GM21381 (cell line): ENCODE data around the gene MGST1.

Source experiments
- ATAC-seq: cut with Tn5 transposase; IDR thresholded peaks from one replicate; pipeline ENCODE4 v1.9.1; 2021; ENCODE audit warnings: mild to moderate bottlenecking, moderate library complexity; ENCODE audit not compliant: unreplicated experiment

Gene MGST1, protein sequence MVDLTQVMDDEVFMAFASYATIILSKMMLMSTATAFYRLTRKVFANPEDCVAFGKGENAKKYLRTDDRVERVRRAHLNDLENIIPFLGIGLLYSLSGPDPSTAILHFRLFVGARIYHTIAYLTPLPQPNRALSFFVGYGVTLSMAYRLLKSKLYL

GRCh38 chr12:16347391-16348298 is at the start of gene MGST1:
TSS of gene MGST1 (plus strand) at chr12:16347645. CDS start at chr12:16354253, 6,608 bp downstream.
- ATAC-seq, result peak; percentile 81

DNA sequence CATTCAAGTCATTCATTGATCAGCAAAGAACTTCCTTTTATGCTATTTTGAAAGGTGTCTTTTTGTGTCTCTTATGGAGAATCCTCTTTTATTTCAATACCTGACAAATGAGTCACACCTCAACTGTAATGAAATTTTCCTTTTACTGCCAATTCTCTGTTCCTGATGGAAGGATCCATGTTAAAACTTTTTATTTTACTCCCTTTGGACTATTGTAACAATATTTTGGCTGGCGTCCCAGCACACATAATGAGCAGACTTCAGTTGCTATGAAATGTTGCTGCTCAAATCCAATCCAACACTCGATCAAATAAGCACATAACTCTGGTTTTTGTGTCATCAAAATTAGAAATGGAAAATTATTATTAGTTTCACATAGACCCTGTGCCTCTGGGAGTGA is 48.0 kb upstream of the MGST1 start:
- no peak for ATAC-seq

DNA sequence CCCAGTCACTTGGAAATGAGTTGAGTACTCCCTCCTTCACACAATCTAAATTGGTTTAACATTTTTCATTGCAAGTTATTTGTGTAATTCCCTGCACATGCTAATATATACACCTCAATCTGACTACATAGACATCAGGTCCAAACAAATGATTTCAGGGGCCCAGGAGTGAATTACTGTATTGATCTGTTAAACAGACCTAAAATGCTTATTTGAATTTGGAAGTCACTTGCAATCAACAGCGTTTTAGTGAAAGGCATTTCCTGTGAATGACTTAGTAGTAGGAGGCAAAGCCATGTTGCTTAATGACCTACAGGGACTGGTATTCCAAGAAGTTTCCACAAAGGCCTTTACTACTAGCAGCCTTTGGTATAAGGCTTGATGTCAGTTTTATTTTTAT is 47.3 kb upstream of the MGST1 start:
- ATAC-seq, result no peak

GRCh38 chr12:16300736-16301135 is 46.7 kb upstream of the MGST1 start:
- no peak for ATAC-seq

GRCh38 chr12:16303939-16304338 is 43.5 kb upstream of the MGST1 start:
- no peak for ATAC-seq

- no peak for ATAC-seq
Measured at GRCh38 chr12:16307856-16308475, 39.5 kb upstream of the MGST1 start.

DNA sequence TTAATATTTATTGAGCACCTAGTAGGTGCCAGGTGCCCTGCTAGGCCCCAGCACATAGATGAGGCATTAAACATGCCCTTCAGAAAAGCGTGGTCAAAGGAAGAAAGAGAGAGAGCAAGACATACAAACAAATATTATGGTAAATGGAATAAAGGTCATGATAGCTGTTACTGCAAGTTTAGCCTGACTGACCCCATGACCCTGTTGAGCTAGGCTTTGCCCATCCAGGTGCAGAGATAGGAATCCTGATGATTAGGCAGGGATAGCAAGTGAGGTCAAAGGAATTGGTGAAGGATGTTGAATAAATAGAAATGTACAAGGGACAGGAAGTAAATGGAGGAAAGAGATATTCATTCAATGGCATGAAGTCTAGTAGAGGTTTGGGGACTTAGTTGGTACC is 36.5 kb upstream of the MGST1 start:
- no peak for ATAC-seq

GRCh38 chr12:16323010-16323409 is 24.4 kb upstream of the MGST1 start:
- ATAC-seq, result no peak

- ATAC-seq, result no peak
Measured at GRCh38 chr12:16323638-16324037, 23.8 kb upstream of the MGST1 start.

DNA sequence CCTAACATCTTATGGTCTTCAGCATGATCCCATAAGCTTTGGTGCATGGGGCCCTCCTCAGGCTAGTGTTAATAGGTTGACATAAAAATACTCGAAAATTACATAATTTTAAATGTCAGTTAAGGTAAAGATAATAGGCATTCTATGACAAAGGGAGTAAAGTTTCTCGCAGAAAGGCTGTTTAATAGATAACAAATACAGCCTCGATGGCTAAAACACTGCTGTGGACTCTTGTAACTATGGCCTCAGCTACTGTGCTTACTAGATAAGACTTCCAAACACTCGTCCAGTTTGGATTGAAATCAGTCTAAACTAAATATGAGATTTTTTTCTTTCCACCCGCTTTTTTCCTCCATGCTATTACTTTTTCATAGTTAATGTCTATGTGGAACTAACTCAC is 23.2 kb upstream of the MGST1 start:
- no peak for ATAC-seq

DNA sequence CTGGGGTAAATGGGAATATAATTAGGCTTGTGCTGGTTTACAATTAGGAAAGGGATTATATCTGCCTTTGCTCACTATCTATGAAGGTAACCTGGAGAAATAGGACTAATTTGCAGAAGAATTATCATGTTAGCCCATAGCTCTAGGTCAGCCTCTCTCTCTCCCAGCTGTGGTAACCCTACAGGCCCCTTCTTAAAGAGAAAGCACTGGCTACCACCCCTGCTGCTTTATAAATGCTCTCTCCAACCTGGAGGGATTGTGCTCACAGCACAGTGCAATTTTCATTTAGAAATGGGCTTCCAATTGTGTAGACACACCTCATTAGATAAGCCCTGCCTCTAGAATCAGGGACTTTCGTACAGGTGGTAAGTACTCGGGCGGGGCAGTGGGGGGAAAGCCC is 22.7 kb upstream of the MGST1 start:
- ATAC-seq, result no peak

DNA sequence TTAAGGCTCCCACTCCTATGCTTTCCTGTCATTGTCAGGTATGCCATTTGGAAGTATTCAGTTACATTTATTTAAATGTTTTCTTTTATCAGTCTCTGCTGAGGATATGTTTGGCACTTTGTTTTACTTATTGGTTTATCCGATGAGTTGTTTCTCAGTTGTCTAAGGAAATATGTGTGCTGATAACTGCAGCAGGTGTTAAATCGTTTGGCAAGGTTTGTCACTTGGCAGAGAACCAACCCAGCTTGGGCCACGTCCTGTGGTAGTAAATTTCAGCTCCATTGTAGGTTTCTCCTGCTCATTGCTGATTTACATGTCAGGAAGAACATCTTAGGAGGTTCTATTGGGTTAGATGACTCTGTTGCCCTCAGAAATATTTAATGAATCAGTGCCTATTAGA is 22.0 kb upstream of the MGST1 start:
- ATAC-seq, result no peak

GRCh38 chr12:16327963-16328362 is 19.5 kb upstream of the MGST1 start:
- ATAC-seq, result no peak

DNA sequence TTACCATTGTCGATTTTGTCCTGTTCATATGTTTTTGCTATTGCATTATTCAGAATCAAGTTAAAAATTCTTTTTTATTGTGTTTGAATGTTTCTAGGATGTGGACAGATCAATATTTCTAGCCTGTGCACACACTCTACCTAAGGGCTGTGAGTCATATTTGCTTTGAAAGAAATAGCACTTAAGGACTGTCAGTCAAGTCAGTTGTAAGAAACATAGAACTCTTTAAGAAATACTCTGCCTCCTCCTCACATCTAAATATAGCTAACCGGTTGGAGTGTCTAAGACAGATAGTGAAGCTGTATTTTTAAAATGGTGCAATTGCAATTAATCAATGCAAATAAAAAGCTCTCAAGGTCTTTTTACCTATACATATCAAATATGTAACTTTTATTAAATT is 17.9 kb upstream of the MGST1 start:
- no peak for ATAC-seq

DNA sequence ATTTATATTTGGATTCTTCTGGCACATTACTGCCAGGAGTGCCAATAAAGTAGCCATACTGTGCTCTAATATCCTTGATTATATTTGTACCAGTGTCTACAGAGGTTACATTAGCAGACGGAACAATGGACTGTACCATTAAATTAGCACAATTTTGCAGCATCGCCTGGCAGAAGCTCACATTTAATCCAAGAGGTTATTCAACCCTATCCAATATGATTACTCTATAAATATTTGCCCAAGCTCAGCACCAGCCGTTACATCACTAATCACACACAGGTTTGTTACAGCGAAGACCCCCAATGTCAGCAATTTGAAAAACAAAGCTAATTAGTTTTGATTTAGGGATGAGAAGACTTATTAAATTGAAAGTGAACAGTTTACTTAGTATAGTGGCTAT is 16.9 kb upstream of the MGST1 start:
- ATAC-seq, result no peak

GRCh38 chr12:16331998-16332397 is 15.4 kb upstream of the MGST1 start:
- no peak for ATAC-seq

GRCh38 chr12:16335838-16336237 is 11.6 kb upstream of the MGST1 start:
- ATAC-seq, result no peak

- ATAC-seq, result no peak
Measured at GRCh38 chr12:16344269-16344668, 3.2 kb upstream of the MGST1 start.

GRCh38 chr12:16345105-16345504 is 2.3 kb upstream of the MGST1 start:
- ATAC-seq, result no peak

DNA sequence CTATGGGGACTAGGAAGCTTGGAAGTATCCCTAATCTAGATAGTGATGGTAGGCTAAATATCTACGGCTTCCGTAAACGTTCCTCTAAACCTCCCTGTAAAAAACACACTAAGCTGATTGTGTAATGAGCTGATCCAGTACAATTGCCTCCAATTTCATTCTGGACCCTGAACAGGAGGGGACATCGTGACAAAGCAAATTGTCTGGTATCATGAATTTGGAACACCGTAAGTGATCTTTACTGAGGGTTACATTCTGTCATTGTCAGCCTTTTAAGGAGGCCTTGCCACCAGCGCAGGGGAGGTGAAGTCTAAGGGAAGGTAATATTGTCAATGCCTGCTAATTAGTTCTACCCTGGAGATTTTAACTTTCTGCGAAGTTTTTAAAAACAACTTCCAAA is 487 bp upstream of the MGST1 start:
- ATAC-seq, result no peak

DNA sequence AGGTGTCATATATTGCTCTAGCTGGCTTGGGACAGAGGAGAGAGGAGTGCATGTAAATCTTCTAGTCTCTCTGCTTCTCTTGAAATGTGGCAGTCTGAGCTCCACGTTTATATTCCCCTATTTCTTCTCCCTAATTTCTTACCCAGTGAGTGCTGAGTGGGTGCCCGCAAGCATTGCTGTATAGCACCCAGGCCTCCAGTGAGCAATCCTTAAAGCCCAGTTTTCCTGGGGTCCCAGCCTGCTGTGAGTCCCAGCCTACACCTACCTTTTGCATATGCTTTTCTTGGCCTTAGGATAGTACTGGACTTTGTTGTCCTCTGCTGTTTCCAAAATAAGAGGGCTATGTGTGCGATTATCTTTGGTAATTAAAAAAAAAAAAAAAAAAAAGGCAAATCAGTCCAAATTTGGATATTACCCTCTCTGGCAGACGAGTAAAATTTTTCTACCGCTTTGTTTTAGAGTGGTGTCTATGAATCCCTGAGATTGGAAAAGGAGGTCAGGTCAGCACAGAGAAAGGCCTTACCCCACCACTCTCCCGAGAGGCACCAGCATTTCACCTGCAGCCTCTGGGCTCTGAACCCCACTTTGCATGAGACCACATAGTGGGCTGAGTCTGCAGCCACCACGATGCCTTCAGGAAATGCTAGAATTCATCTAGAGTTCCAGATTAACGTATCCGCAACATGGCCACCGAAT is 1.1 kb downstream of the MGST1 start:
- no peak for ATAC-seq

DNA sequence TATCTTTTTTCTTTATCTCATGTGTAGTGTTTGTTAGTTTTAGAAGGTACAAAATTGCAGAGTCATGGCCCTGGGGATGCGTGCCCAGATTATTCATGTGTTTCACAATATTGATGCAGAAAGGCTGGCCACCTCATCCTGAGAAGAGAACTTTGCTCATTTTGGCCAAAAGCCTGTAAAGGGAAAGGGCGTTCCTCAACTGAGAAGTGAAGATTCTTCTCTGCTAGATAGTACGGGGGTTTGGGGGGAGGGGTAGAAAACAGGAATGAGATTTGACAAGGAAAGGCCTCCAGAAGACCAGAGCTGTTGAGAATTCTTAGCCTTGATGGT is 1.7 kb downstream of the MGST1 start:
- no peak for ATAC-seq
